HG03442 (cell line): ENCODE data around the gene AUTS2.

ENCODE experiments used
- ATAC-seq: cut with Tn5 transposase; IDR thresholded peaks from one replicate; pipeline ENCODE4 v1.9.1; 2021; ENCODE audit warnings: mild to moderate bottlenecking, moderate library complexity; ENCODE audit not compliant: unreplicated experiment

Gene AUTS2

GRCh38 chr7:70014472-70015177, 416.4 kb downstream of the AUTS2 start:
- no peak for ATAC-seq

- ATAC-seq, result no peak
Measured at GRCh38 chr7:70015353-70015752, 417.1 kb downstream of the AUTS2 start.

GRCh38 chr7:70016044-70016770, 417.9 kb downstream of the AUTS2 start:
- ATAC-seq, result no peak

- ATAC-seq, result no peak
Measured at GRCh38 chr7:70017357-70017756, 419.1 kb downstream of the AUTS2 start.

- ATAC-seq, result no peak
Measured at GRCh38 chr7:70018700-70019099, 420.4 kb downstream of the AUTS2 start.

- no peak for ATAC-seq
Measured at GRCh38 chr7:70027867-70028266, 429.6 kb downstream of the AUTS2 start.

GRCh38 chr7:70028620-70029019, 430.3 kb downstream of the AUTS2 start:
- no peak for ATAC-seq

GRCh38 chr7:70029993-70030392, 431.7 kb downstream of the AUTS2 start:
- no peak for ATAC-seq

GRCh38 chr7:70030745-70031144, 432.5 kb downstream of the AUTS2 start:
- no peak for ATAC-seq

GRCh38 chr7:70031245-70031644, 433.0 kb downstream of the AUTS2 start:
- ATAC-seq, result no peak

- no peak for ATAC-seq
Measured at GRCh38 chr7:70032649-70033048, 434.4 kb downstream of the AUTS2 start.

- no peak for ATAC-seq
Measured at GRCh38 chr7:70033226-70033625, 435.0 kb downstream of the AUTS2 start.

GRCh38 chr7:70034999-70035398, 436.7 kb downstream of the AUTS2 start:
- no peak for ATAC-seq

GRCh38 chr7:70035519-70035918, 437.2 kb downstream of the AUTS2 start:
- ATAC-seq, result no peak

- no peak for ATAC-seq
Measured at GRCh38 chr7:70035955-70036354, 437.7 kb downstream of the AUTS2 start.

GRCh38 chr7:70036695-70037094, 438.4 kb downstream of the AUTS2 start:
- no peak for ATAC-seq

- no peak for ATAC-seq
Measured at GRCh38 chr7:70037171-70037933, 439.1 kb downstream of the AUTS2 start.

GRCh38 chr7:70040051-70040450, 441.8 kb downstream of the AUTS2 start:
- no peak for ATAC-seq

- no peak for ATAC-seq
Measured at GRCh38 chr7:70040970-70041766, 442.9 kb downstream of the AUTS2 start.

- ATAC-seq, result no peak
Measured at GRCh38 chr7:70042533-70042932, 444.3 kb downstream of the AUTS2 start.

GRCh38 chr7:70043015-70043538, 444.8 kb downstream of the AUTS2 start:
- ATAC-seq, result no peak
